WERI-Rb-1 (cell line): ENCODE measurements around the gene IL17RC.

Experiments used
- DNase-seq: peaks from one replicate; pipeline ENCODE4 v3.0.0-alpha.2; 2020
- H3K27ac ChIP-seq: fragments of 250-450 bp; sonication (Bioruptor Pico); 2 replicates; pipeline ENCODE4 v1.5.1; 2020; ENCODE audit warnings: mild to moderate bottlenecking, moderate library complexity
- H3K27me3 ChIP-seq: fragments of 250-450 bp; sonication (Bioruptor Pico); 2 replicates; pipeline ENCODE4 v1.5.1; 2021; ENCODE audit warnings: mild to moderate bottlenecking, low read depth, moderate library complexity; ENCODE audit not compliant: insufficient read depth, severe bottlenecking
- H3K36me3 ChIP-seq: fragments of 250-450 bp; sonication (Bioruptor Pico); 2 replicates; pipeline ENCODE4 v1.5.1; 2020; ENCODE audit warnings: mild to moderate bottlenecking, moderate library complexity
- H3K4me3 ChIP-seq: 2 replicates; pipeline ENCODE4 v1.5.1; 2011; ENCODE audit warnings: low read depth, mild to moderate bottlenecking, control low read depth, low read length
- H3K9me3 ChIP-seq: fragments of 250-450 bp; sonication (Bioruptor Pico); 2 replicates; pipeline ENCODE4 v1.5.1; 2021; ENCODE audit warnings: mild to moderate bottlenecking, moderate library complexity; ENCODE audit not compliant: severe bottlenecking
- CTCF ChIP-seq: IDR thresholded peaks from 2 replicates; pipeline ENCODE4 v1.5.1; 2011; ENCODE audit warnings: low read depth, mild to moderate bottlenecking, control low read depth, inconsistent platforms, low read length

The IL17RC gene

GRCh38 chr3:9932535-9932842 is 15.6 kb downstream of the IL17RC start:
- DNase-seq: no peak
- Histone ChIP-seq H3K4me3 (peak overlapping the region; percentile 78), H3K9me3 (no peaks in the 10 kb centered on the region), H3K27me3 (no peaks in the 10 kb centered on the region), H3K27ac (peak overlapping the region; percentile 65), H3K36me3 (peaks cover 5% of the 10 kb centered on the region)
- no peak for TF ChIP-seq CTCF

DNA sequence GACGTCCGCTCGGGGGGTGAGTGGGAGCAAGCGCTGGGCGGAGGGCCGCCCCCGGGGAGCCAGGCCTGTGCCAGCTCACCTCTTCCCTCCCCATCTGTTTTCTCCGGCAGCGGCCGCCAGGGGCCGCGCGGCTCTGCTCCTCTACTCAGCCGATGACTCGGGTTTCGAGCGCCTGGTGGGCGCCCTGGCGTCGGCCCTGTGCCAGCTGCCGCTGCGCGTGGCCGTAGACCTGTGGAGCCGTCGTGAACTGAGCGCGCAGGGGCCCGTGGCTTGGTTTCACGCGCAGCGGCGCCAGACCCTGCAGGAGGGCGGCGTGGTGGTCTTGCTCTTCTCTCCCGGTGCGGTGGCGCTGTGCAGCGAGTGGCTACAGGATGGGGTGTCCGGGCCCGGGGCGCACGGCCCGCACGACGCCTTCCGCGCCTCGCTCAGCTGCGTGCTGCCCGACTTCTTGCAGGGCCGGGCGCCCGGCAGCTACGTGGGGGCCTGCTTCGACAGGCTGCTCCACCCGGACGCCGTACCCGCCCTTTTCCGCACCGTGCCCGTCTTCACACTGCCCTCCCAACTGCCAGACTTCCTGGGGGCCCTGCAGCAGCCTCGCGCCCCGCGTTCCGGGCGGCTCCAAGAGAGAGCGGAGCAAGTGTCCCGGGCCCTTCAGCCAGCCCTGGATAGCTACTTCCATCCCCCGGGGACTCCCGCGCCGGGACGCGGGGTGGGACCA is 16.1 kb downstream of the IL17RC start:
- TF ChIP-seq CTCF: peak; percentile 84
- Histone ChIP-seq H3K4me3 (peak overlapping the region; percentile 78), H3K27me3 (no peaks in the 10 kb centered on the region), H3K27ac (peak overlapping the region; percentile 65), H3K9me3 (no peaks in the 10 kb centered on the region), H3K36me3 (peaks cover 5% of the 10 kb centered on the region)
- DNase-seq: peak; percentile 86

- Histone ChIP-seq H3K4me3 (peak within 1 kb of the TSS; percentile 78), H3K36me3 (peaks cover 5% of the 10 kb centered on the region), H3K27ac (peak within 1 kb of the TSS; percentile 65), H3K27me3 (no peaks in the 10 kb centered on the region), H3K9me3 (no peaks in the 10 kb centered on the region)
- DNase-seq: peak; percentile 95
- no peak for TF ChIP-seq CTCF
Measured at GRCh38 chr3:9933561-9934234, 16.8 kb downstream of the IL17RC start, which contains the start of gene CRELD1. CRELD1 (plus strand) TSS chr3:9933834; CDS start chr3:9934439, 605 bp downstream.

DNA sequence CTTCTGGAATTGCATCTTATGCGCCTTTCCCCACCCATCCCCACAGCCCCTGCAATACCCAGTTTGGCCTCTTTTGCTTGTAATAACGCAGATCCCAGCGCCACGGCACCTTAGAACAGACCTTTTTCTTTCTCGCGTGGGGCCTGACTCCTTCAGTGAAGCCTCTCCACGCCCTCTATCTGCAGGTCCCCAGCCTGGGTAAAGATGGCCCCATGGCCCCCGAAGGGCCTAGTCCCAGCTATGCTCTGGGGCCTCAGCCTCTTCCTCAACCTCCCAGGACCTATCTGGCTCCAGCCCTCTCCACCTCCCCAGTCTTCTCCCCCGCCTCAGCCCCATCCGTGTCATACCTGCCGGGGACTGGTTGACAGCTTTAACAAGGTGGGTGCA is 17.3 kb downstream of the IL17RC start:
- Histone ChIP-seq H3K9me3 (no peaks in the 10 kb centered on the region), H3K27me3 (no peaks in the 10 kb centered on the region), H3K4me3 (peak overlapping the region; percentile 78), H3K27ac (peak overlapping the region; percentile 65), H3K36me3 (peaks cover 5% of the 10 kb centered on the region)
- DNase-seq: peak; percentile 31
- peak; percentile 19; the same call in 1 of the 2 replicates for TF ChIP-seq CTCF

GRCh38 chr3:9934993-9935392 is 18.1 kb downstream of the IL17RC start:
- Histone ChIP-seq H3K9me3 (no peaks in the 10 kb centered on the region), H3K27me3 (no peaks in the 10 kb centered on the region), H3K36me3 (peaks cover 5% of the 10 kb centered on the region), H3K27ac (no peak overlapping the region), H3K4me3 (no peak overlapping the region)
- no peak for TF ChIP-seq CTCF
- DNase-seq: no peak
